Lung (tissue), 12 donors: ENCODE data around the gene MMP24OS. TPM values are rescaled to one million over a fixed set of nuclear protein-coding genes. Genes with fewer than 3 reads are reported as not detected.

Source experiments
- ATAC-seq: fragments of 200-7000 bp; cut with Tn5 transposase; one replicate; pipeline ENCODE4 v1.9.1; 2020; ENCODE audit warnings: moderate number of reproducible peaks; ENCODE audit not compliant: insufficient read depth, low FRiP score
- DNase-seq, 3 donors: peaks; one replicate each; pipeline ENCODE4 v3.0.0-alpha.2; 2013 to 2017
- H3K27ac ChIP-seq, 2 donors: one replicate each; pipeline ENCODE4 v1.5.1; 2013; ENCODE audit warnings: mild to moderate bottlenecking in 2 of 2, moderate library complexity in 2 of 2, control low read depth in 1 of 2, inconsistent platforms in 1 of 2, low read depth in 1 of 2, low read length in 1 of 2
- H3K27me3 ChIP-seq, 3 donors: one replicate each; pipeline ENCODE4 v1.5.1; 2013; ENCODE audit warnings: low read length in 2 of 3; ENCODE audit not compliant: control insufficient read depth in 3 of 3, insufficient read depth in 3 of 3
- H3K36me3 ChIP-seq, 4 donors: one replicate each; pipeline ENCODE4 v1.5.1; 2013; ENCODE audit warnings: low read length in 4 of 4, mild to moderate bottlenecking in 1 of 4, moderate library complexity in 1 of 4; ENCODE audit not compliant: control insufficient read depth in 4 of 4, insufficient read depth in 4 of 4
- H3K4me1 ChIP-seq, 5 donors: one replicate each; pipeline ENCODE4 v1.5.1; 2013; ENCODE audit warnings: low read length in 5 of 5, mild to moderate bottlenecking in 2 of 5, moderate library complexity in 1 of 5; ENCODE audit not compliant: control insufficient read depth in 5 of 5, insufficient read depth in 5 of 5
- H3K4me3 ChIP-seq: one replicate; pipeline ENCODE4 v1.5.1; 2013; ENCODE audit warnings: mild to moderate bottlenecking, control low read depth, moderate library complexity
- H3K9ac ChIP-seq, 2 donors: one replicate each; pipeline ENCODE4 v1.5.1; 2013; ENCODE audit warnings: low read length in 2 of 2, control low read depth in 1 of 2; ENCODE audit not compliant: insufficient read depth in 1 of 2
- H3K9me3 ChIP-seq, 4 donors: one replicate each; pipeline ENCODE4 v1.5.1; 2013; ENCODE audit warnings: low read length in 3 of 4, mild to moderate bottlenecking in 1 of 4, moderate library complexity in 1 of 4; ENCODE audit not compliant: control insufficient read depth in 4 of 4, insufficient read depth in 3 of 4
- WGBS, 2 donors: extraction: QIAGEN DNeasy Blood & Tissue Kit; methylation state at CpG; one replicate each; pipeline ENCODE4 v1.1.7; 2013; 5-methylcytosine and 5-hydroxymethylcytosine counted together
- polyA plus RNA-seq, 2 donors: library from polyadenylated mRNA; stranded (reverse); fragments of 200-250 nt; gene quantifications; one replicate each; pipeline ENCODE4 v1.2.1, GENCODE V29; 2013
- total RNA-seq, 2 donors: library from RNA; depleted of rRNA in 1 of 2; stranded (reverse); fragments of >200 nt in 1 of 2; gene quantifications; one replicate each; pipeline ENCODE4 v1.2.1, GENCODE V29; 2014 to 2021
- TF ChIP-seq, protein P1 (sequence below): IDR thresholded peaks from 2 replicates; pipeline ENCODE4 v1.5.1; 2012; ENCODE audit warnings: mild to moderate bottlenecking; ENCODE audit errors: control extremely low read depth, extremely low read depth
- donor health status: control.
- donor health status: control.
- donor health status: Bipolar disorder and iron deficiency.
- donor health status: healthy.
- donor health status: DM: yes; HTN: yes; CAD: no.

MMP24OS gene
- total and polyA plus RNA-seq, 4 donors = 27.8 to 117 (median 68.8) TPM

DNA sequence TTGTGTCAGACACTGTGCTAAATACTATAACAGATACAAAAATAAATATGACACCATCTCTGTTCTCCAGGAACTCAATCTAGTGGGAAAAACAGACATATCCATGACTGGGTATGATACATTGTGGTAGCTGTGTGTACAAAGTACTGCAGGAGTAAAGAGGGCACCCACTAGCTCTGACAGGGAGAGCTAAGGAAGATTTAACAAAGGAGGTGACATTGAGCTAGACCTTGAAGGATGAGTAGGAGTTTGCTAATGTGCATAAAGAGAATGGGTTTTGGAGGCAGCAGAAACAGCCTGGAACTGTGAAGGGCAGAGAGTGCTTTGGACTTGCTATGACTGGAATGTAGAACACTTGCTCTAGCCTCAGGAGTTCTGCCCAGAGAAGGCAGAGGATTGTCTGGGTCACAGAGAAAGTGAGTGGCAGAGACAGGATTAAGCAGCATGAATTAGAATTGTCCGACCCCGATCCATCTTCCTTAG lies 37.1 kb downstream of the MMP24OS start:
- no peaks in the 10 kb centered on the region for H3K27me3 ChIP-seq
- no peak overlapping the region for H3K27ac ChIP-seq
- peaks cover 0 to under 1% (median 0%) of the 10 kb centered on the region in 4 donors for H3K36me3 ChIP-seq
- ATAC-seq (no peak), DNase-seq (no peak)
- TF ChIP-seq, protein P1, sequence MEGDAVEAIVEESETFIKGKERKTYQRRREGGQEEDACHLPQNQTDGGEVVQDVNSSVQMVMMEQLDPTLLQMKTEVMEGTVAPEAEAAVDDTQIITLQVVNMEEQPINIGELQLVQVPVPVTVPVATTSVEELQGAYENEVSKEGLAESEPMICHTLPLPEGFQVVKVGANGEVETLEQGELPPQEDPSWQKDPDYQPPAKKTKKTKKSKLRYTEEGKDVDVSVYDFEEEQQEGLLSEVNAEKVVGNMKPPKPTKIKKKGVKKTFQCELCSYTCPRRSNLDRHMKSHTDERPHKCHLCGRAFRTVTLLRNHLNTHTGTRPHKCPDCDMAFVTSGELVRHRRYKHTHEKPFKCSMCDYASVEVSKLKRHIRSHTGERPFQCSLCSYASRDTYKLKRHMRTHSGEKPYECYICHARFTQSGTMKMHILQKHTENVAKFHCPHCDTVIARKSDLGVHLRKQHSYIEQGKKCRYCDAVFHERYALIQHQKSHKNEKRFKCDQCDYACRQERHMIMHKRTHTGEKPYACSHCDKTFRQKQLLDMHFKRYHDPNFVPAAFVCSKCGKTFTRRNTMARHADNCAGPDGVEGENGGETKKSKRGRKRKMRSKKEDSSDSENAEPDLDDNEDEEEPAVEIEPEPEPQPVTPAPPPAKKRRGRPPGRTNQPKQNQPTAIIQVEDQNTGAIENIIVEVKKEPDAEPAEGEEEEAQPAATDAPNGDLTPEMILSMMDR = no peak
- peaks cover 0 to 4% (median 0%) of the 10 kb centered on the region in 5 donors for H3K4me1 ChIP-seq
- no peak overlapping the region for H3K9ac ChIP-seq
- 87 to 95% methylated on average over 2 of the region's 2 CpGs for WGBS, 2 donors
- H3K9me3 ChIP-seq = peaks cover 0 to 3% (median under 1%) of the 10 kb centered on the region in 4 donors
- H3K4me3 ChIP-seq = no peak overlapping the region

DNA sequence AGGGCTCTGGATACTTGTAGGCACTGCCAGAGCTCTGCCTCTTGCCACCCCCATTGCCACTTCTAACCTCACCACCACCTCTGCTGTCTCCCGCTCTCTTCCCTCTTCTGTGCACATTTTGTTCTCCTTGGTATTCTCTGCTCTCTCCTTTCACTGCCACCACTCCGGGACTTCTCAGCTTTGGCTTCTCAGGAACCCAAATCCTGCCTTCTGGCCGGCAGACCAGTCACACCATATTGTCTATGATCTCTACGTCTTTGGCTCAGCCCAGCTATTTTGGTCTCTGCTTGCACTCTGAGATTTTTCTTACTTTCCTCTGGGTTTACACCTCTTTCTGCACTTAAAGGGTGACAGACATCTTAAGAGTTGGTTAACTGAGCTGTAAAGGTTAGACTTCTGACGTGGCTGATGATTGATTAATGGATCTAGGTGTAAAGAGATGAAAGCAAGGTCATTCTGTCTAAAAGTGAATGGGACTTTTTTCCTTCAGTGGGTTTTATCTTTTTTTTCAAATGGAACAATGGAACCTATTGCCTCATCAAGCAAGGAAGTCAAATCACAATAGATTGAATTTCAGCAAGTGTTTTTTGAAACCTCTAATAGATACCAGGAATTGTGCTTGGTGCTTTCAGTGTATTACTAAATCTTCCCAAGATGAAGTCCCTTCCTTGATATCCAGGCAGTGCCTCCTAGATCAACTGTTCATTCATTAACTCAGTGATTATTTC lies 37.7 kb downstream of the MMP24OS start:
- 81 to 85% methylated on average over 5 of the region's 5 CpGs for WGBS, 2 donors
- Histone ChIP-seq H3K9ac (no peak overlapping the region), H3K36me3 (peaks cover 0 to 3% (median 0%) of the 10 kb centered on the region in 4 donors), H3K4me3 (no peak overlapping the region), H3K27me3 (no peaks in the 10 kb centered on the region), H3K9me3 (peaks cover 0 to 3% (median under 1%) of the 10 kb centered on the region in 4 donors), H3K4me1 (peaks cover 0 to 4% (median 0%) of the 10 kb centered on the region in 5 donors), H3K27ac (no peak overlapping the region)
- TF ChIP-seq, protein P1 = no peak
- ATAC-seq (no peak), DNase-seq (no peak)

DNA sequence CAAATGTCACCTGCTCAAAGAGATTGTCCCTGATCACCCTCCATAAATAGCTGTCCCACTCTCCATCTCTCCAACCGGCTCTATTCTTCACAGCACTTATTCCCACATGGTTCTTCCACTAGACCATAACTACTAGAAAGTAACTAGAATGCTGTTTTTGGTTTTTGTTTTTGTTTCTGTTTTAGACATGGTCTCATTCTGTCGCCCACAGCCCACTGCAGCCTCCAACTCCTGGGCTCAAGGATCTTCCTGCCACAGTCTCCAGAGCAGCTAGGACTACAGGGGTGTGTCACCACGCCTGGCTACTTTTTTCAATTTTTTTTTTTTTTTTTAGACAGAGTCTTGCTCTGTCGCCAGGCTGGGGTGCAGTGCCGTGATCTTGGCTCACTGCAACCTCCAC lies 39.2 kb downstream of the MMP24OS start:
- TF ChIP-seq, protein P1 = no peak
- no peak overlapping the region for H3K9ac ChIP-seq
- ATAC-seq = no peak
- no peak overlapping the region for H3K27ac ChIP-seq
- no peak for DNase-seq
- H3K36me3 ChIP-seq = peaks cover 0 to 3% (median 0%) of the 10 kb centered on the region in 4 donors
- WGBS, 2 donors = 54 to 80% methylated on average over 5 of the region's 5 CpGs
- H3K4me3 ChIP-seq = no peak overlapping the region
- peaks cover 0 to 3% (median under 1%) of the 10 kb centered on the region in 4 donors for H3K9me3 ChIP-seq
- H3K27me3 ChIP-seq = no peaks in the 10 kb centered on the region
- peaks cover 0 to 4% (median 0%) of the 10 kb centered on the region in 5 donors for H3K4me1 ChIP-seq
